ENCODE results near the gene RPSA. TPM values are rescaled to one million over a fixed set of nuclear protein-coding genes. Genes with fewer than 3 reads are reported as not detected.
"Not testable (repeated sequence)": the region's sequence is repeated elsewhere in the genome, so short reads cannot be mapped to it uniquely, and the experiment has no call there.

Gene RPSA
- total and polyA plus RNA-seq, 2 of the 4 experiments (the other 2 are of a cell fraction): 1,415 to 2,710 TPM

DNA sequence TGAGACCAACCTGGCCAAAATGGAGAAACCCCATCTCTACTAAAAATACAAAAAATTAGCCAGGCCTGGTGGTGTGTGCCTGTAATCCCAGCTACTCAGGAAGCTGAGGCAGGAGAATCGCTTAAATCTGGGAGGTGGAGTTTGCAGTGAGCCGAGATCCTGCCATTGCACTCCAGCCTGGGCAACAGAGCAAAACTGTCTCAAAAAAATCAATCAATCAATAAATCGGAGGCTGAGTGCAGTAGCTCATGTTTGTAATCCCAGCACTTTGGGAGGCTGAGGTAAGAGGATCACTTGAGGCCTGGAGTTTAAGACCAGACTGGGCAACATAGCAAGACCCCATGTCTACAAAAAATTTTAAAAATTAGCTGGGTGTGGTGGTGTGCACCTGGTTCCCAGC lies 8.8 kb downstream of the RPSA start:
- peaks cover 33% of the 10 kb centered on the region for H3K36me3 ChIP-seq (ENCODE audit: control insufficient read depth, insufficient read depth, low read length)
- H2AK5ac ChIP-seq (ENCODE audit: low read depth, low read length); H2AFZ ChIP-seq (replicated peaks; ENCODE audit: low read length, poor library complexity); H2BK20ac ChIP-seq (ENCODE audit: low read depth, low read length); H4K5ac ChIP-seq (ENCODE audit: low read depth, low read length); H3K9ac ChIP-seq (ENCODE audit: low read depth, low read length); H3K23ac ChIP-seq (ENCODE audit: low read depth, low read length); H3K4ac ChIP-seq (ENCODE audit: low read depth, low read length); H3K9me3 ChIP-seq (ENCODE audit: control insufficient read depth, insufficient read depth, low read length); H2BK120ac ChIP-seq (ENCODE audit: low read depth, low read length); H2BK5ac ChIP-seq (ENCODE audit: low read depth, low read length, poor library complexity, severe bottlenecking); dilution Hi-C loops (cut with HindIII; ENCODE audit: low sequenced_read_pairs, unreplicated experiment); H3K56ac ChIP-seq (ENCODE audit: extremely low read depth, insufficient read depth, low read length); H3K9me1 ChIP-seq (ENCODE audit: insufficient read depth, low read length); H3K4me3 ChIP-seq (ENCODE audit: insufficient read depth, low read depth, low read length); H2AK9ac ChIP-seq (replicated peaks; ENCODE audit: low read depth, low read length, poor library complexity); H3K27ac ChIP-seq (ENCODE audit: insufficient read depth, low read length); H4K8ac ChIP-seq (ENCODE audit: low read depth in 2 of 2, low read length in 2 of 2); H4K91ac ChIP-seq (ENCODE audit: insufficient read depth, low read depth, low read length); BruUV-seq (replicated peaks); H3K14ac ChIP-seq (replicated peaks; ENCODE audit: low read depth, low read length); DNase-seq; ATAC-seq (ENCODE audit: low read depth); H3K27me3 ChIP-seq (ENCODE audit: control insufficient read depth, insufficient read depth, low read length); intact Hi-C loops (cut with micrococcal nuclease); in situ Hi-C loops (cut with MboI; ENCODE audit: low sequenced_read_pairs); H3K18ac ChIP-seq (ENCODE audit: low read depth, low read length); H3K4me1 ChIP-seq (ENCODE audit: control insufficient read depth, insufficient read depth, low read length); H3K4me2 ChIP-seq (ENCODE audit: low read depth, low read length); H2BK15ac ChIP-seq (ENCODE audit: low read depth, low read length); POLR2A ChIA-PET (ENCODE audit: unreplicated experiment): not testable (repeated sequence)
- CTCF ChIA-PET: interaction anchor here (1.8 kb wide), 1 partner anchor 84 kb away, joined by 5 read pairs; no protein-coding TSS in a partner anchor
- peaks cover 6 to 12% of the 10 kb centered on the region in 2 experiments for H3K79me1 ChIP-seq (ENCODE audit: low read depth in 1 of 2, low read length in 2 of 2)
- no CpG with 5 or more reads among the region's 3 CpGs for WGBS, 2 experiments (ENCODE audit: extremely low coverage in 2 of 2, insufficient read length in 1 of 2)
- H4K20me1 ChIP-seq (ENCODE audit: insufficient read depth, low read length): peaks cover 30% of the 10 kb centered on the region
